ENCODE measurements around the gene PARD3B. TPM values are rescaled to one million over a fixed set of nuclear protein-coding genes. Genes with fewer than 3 reads are reported as not detected.

Gene PARD3B
- total RNA-seq, 1 experiment from 2014 or later, result 2.0 TPM

GRCh38 chr2:204825681-204826080 is 280.4 kb downstream of the PARD3B start:
- CTCF ChIA-PET, result no interaction called here
- no peak for DNase-seq (ENCODE audit: low read depth, low spot score)
- no peaks in the 10 kb centered on the region for H3K79me2 ChIP-seq (ENCODE audit: insufficient read depth, low read length)
- no peak overlapping the region for H3K4me2 ChIP-seq (ENCODE audit: low read length)
- no peaks in the 10 kb centered on the region for H3K9me2 ChIP-seq (ENCODE audit: insufficient read depth)
- RAD21 ChIA-PET (ENCODE audit: low non-redundant PET in 1 of 2, low total read pairs in 2 of 2, uncharacterized antibody in 2 of 2, unreplicated experiment in 2 of 2), result no interaction called here
- H3K36me3 ChIP-seq (ENCODE audit: control insufficient read depth in 1 of 2, insufficient read depth in 2 of 2, low read length in 2 of 2), result no peaks in the 10 kb centered on the region
- intact Hi-C loops (cut with micrococcal nuclease), result no loop called here
- no peaks in the 10 kb centered on the region for H3K9me3 ChIP-seq (ENCODE audit: control insufficient read depth in 1 of 2, insufficient read depth in 1 of 2, low read depth in 1 of 2, low read length in 2 of 2)
- no peak overlapping the region for H3K27ac ChIP-seq (ENCODE audit: low read depth, low read length)
- BruUV-seq (replicated peaks), result no TSS peak
- no peak for TF ChIP-seq EGR1 (IDR thresholded peaks at IDR 0.05; ENCODE audit: low read depth)
- no peak for TF ChIP-seq SP1 (IDR thresholded peaks at IDR 0.05; ENCODE audit: low read depth)
- no peak overlapping the region for H3K9ac ChIP-seq (ENCODE audit: low read length)
- H3K4me3 ChIP-seq (replicated peaks in 1 of 2; ENCODE audit: low read depth in 1 of 2, low read length in 2 of 2), result no peak overlapping the region
- H2AFZ ChIP-seq (ENCODE audit: low read depth, low read length, poor library complexity, severe bottlenecking), result no peak overlapping the region
- ATAC-seq, result no peak
- no peaks in the 10 kb centered on the region for H3K4me1 ChIP-seq (ENCODE audit: control insufficient read depth in 1 of 2, insufficient read depth in 2 of 2, low read length in 2 of 2)
- no peaks in the 10 kb centered on the region for H4K20me1 ChIP-seq (ENCODE audit: insufficient read depth)
- POLR2A ChIA-PET, result no interaction called here
- no peaks in the 10 kb centered on the region for H3K27me3 ChIP-seq (ENCODE audit: insufficient read depth, low read length)

- Histone ChIP-seq H4K20me1 (ENCODE audit: insufficient read depth) (no peaks in the 10 kb centered on the region), H3K27me3 (ENCODE audit: insufficient read depth, low read length) (no peaks in the 10 kb centered on the region), H2AFZ (ENCODE audit: low read depth, low read length, poor library complexity, severe bottlenecking) (no peak overlapping the region), H3K9me3 (ENCODE audit: control insufficient read depth in 1 of 2, insufficient read depth in 1 of 2, low read depth in 1 of 2, low read length in 2 of 2) (no peaks in the 10 kb centered on the region), H3K4me2 (ENCODE audit: low read length) (no peak overlapping the region), H3K4me3 (replicated peaks in 1 of 2; ENCODE audit: low read depth in 1 of 2, low read length in 2 of 2) (no peak overlapping the region), H3K36me3 (ENCODE audit: control insufficient read depth in 1 of 2, insufficient read depth in 2 of 2, low read length in 2 of 2) (no peaks in the 10 kb centered on the region), H3K27ac (ENCODE audit: low read depth, low read length) (no peak overlapping the region), H3K9ac (ENCODE audit: low read length) (no peak overlapping the region), H3K79me2 (ENCODE audit: insufficient read depth, low read length) (no peaks in the 10 kb centered on the region), H3K9me2 (ENCODE audit: insufficient read depth) (no peaks in the 10 kb centered on the region), H3K4me1 (ENCODE audit: control insufficient read depth in 1 of 2, insufficient read depth in 2 of 2, low read length in 2 of 2) (no peaks in the 10 kb centered on the region)
- no peak for DNase-seq (ENCODE audit: low read depth, low spot score)
- BruUV-seq (replicated peaks), result no TSS peak
- POLR2A ChIA-PET, result no interaction called here
- no peak for ATAC-seq
- RAD21 ChIA-PET (ENCODE audit: low non-redundant PET in 1 of 2, low total read pairs in 2 of 2, uncharacterized antibody in 2 of 2, unreplicated experiment in 2 of 2), result no interaction called here
- intact Hi-C loops (cut with micrococcal nuclease), result no loop called here
- CTCF ChIA-PET, result no interaction called here
- TF ChIP-seq FOSL1 (IDR thresholded peaks at IDR 0.05; ENCODE audit: low read depth) (no peak), MAX (IDR thresholded peaks at IDR 0.05) (no peak), ELF1 (IDR thresholded peaks at IDR 0.05; ENCODE audit: borderline replicate concordance, low read depth) (no peak), JUND (IDR thresholded peaks at IDR 0.05) (no peak), CEBPB (IDR thresholded peaks at IDR 0.05; ENCODE audit: low read depth) (no peak), REST (IDR thresholded peaks at IDR 0.05; ENCODE audit: low read depth) (no peak), ZFX (IDR thresholded peaks at IDR 0.05) (no peak), EZH2phosphoT487 (IDR thresholded peaks at IDR 0.05; ENCODE audit: borderline replicate concordance) (no peak), ZNF274 (IDR thresholded peaks at IDR 0.05; ENCODE audit: low read depth, low read length) (no peak), EGR1 (IDR thresholded peaks at IDR 0.05; ENCODE audit: low read depth) (no peak), ZBTB33 (IDR thresholded peaks at IDR 0.05; ENCODE audit: extremely low read depth, insufficient replicate concordance, low read length) (no peak), YY1 (IDR thresholded peaks at IDR 0.05; ENCODE audit: extremely low read depth, insufficient replicate concordance, low read depth, low read length) (no peak), EZH2 (IDR thresholded peaks at IDR 0.05) (no peak), SP1 (IDR thresholded peaks at IDR 0.05; ENCODE audit: low read depth) (no peak), CBX3 (IDR thresholded peaks at IDR 0.05; ENCODE audit: low read depth) (no peak)
Measured at GRCh38 chr2:204827701-204828590, 282.7 kb downstream of the PARD3B start.
